GM23338 (cell line): ENCODE data around the gene AKT1S1. TPM values are rescaled to one million over a fixed set of nuclear protein-coding genes. Genes with fewer than 3 reads are reported as not detected.

Experiments used
- ATAC-seq: fragments of 200-7000 bp; cut with Tn5 transposase; 3 replicates; pipeline ENCODE4 v1.9.1; 2020
- DNase-seq: peaks from one replicate; pipeline ENCODE4 v3.0.0-alpha.2; 2015; ENCODE audit warnings: low spot score
- H2AFZ ChIP-seq: fragments of 200-600 bp; sonication (generic); 2 replicates; pipeline ENCODE4 v1.8.0; 2016; ENCODE audit warnings: antibody characterized with exemption, mild to moderate bottlenecking, moderate library complexity
- H3F3A ChIP-seq: fragments of 200-600 bp; sonication (generic); replicated peaks from 2 replicates; pipeline ENCODE4 v1.8.0; 2017; ENCODE audit warnings: antibody characterized with exemption, mixed run types, low read depth
- H3K27ac ChIP-seq: fragments of 200-600 bp; sonication (generic); 2 replicates; pipeline ENCODE4 v1.6.1; 2016; ENCODE audit warnings: low read depth
- H3K27me3 ChIP-seq: fragments of 200-600 bp; sonication (generic); 2 replicates; pipeline ENCODE4 v1.8.0; 2016; ENCODE audit warnings: mild to moderate bottlenecking, mixed run types, moderate library complexity; ENCODE audit not compliant: insufficient read depth
- H3K36me3 ChIP-seq: fragments of 200-600 bp; sonication (generic); 2 replicates; pipeline ENCODE4 v1.8.0; 2016; ENCODE audit warnings: mild to moderate bottlenecking; ENCODE audit not compliant: insufficient read depth
- H3K4me1 ChIP-seq: fragments of 200-600 bp; sonication (generic); 2 replicates; pipeline ENCODE4 v1.8.0; 2016; ENCODE audit warnings: mild to moderate bottlenecking, moderate library complexity; ENCODE audit not compliant: insufficient read depth
- H3K4me2 ChIP-seq: fragments of 200-600 bp; sonication (generic); 2 replicates; pipeline ENCODE4 v1.7.1; 2017; ENCODE audit warnings: mixed run types
- H3K4me3 ChIP-seq: fragments of 200-600 bp; sonication (generic); 2 replicates; pipeline ENCODE4 v1.6.1; 2016; ENCODE audit warnings: mixed run types
- H3K79me2 ChIP-seq: fragments of 200-600 bp; sonication (generic); replicated peaks from 2 replicates; pipeline ENCODE4 v1.8.0; 2017; ENCODE audit warnings: mild to moderate bottlenecking; ENCODE audit not compliant: insufficient read depth
- H3K9me2 ChIP-seq: fragments of 200-600 bp; sonication (generic); 2 replicates; pipeline ENCODE4 v1.8.0; 2017; ENCODE audit not compliant: insufficient read depth
- H4K20me1 ChIP-seq: fragments of 200-600 bp; sonication (generic); replicated peaks from 2 replicates; pipeline ENCODE4 v1.8.0; 2017; ENCODE audit warnings: mild to moderate bottlenecking; ENCODE audit not compliant: insufficient read depth
- H3K27ac Mint-ChIP-seq: 2 replicates; pipeline ENCODE4 v1.8.0; 2020; ENCODE audit warnings: inconsistent platforms, mild to moderate bottlenecking, moderate library complexity, mixed read lengths
- H3K27me3 Mint-ChIP-seq: 3 replicates; pipeline ENCODE4 v1.8.0; 2022; ENCODE audit warnings: low read depth, mild to moderate bottlenecking, moderate library complexity, mixed read lengths, inconsistent platforms; ENCODE audit not compliant: insufficient read depth, poor library complexity
- H3K36me3 Mint-ChIP-seq: 3 replicates; pipeline ENCODE4 v1.8.0; 2021; ENCODE audit warnings: low read depth, mild to moderate bottlenecking, inconsistent platforms, moderate library complexity, mixed read lengths
- H3K4me1 Mint-ChIP-seq: 3 replicates; pipeline ENCODE4 v1.8.0; 2020; ENCODE audit warnings: mild to moderate bottlenecking, inconsistent platforms, mixed read lengths
- H3K4me3 Mint-ChIP-seq: 3 replicates; pipeline ENCODE4 v1.8.0; 2021; ENCODE audit warnings: moderate library complexity, mild to moderate bottlenecking, inconsistent platforms, mixed read lengths
- H3K9me3 Mint-ChIP-seq: 3 replicates; pipeline ENCODE4 v1.8.0; 2020; ENCODE audit warnings: moderate library complexity, mild to moderate bottlenecking, inconsistent platforms, mixed read lengths
- CREB1 ChIP-seq: fragments of 250-450 bp; sonication (Bioruptor Pico); IDR thresholded peaks from 2 replicates; pipeline ENCODE4 v1.5.0; 2020; ENCODE audit warnings: low read depth, mild to moderate bottlenecking, moderate library complexity
- CTCF ChIP-seq, 2 experiments: fragments of 200-600 bp in 1 of 2; sonication (generic) in 1 of 2; conservative IDR thresholded peaks; 2 replicates each; pipeline versions ENCODE4 v1.5.1 to v1.6.1; 2016 to 2017; ENCODE audit warnings: antibody characterized with exemption in 2 of 2, low read depth in 2 of 2, mild to moderate bottlenecking in 2 of 2, moderate library complexity in 1 of 2
- EZH2 ChIP-seq: fragments of 200-600 bp; sonication (generic); IDR thresholded peaks from one replicate; pipeline ENCODE4 v1.8.0; 2017; ENCODE audit warnings: antibody characterized with exemption, mild to moderate bottlenecking, low read depth; ENCODE audit not compliant: unreplicated experiment
- EZH2phosphoT487 ChIP-seq: fragments of 200-600 bp; sonication (generic); IDR thresholded peaks from one replicate; pipeline ENCODE4 v1.8.1; 2018; ENCODE audit warnings: antibody characterized with exemption; ENCODE audit not compliant: unreplicated experiment
- JUNB ChIP-seq: IDR thresholded peaks from one replicate; pipeline ENCODE4 v1.6.1; 2016; ENCODE audit warnings: antibody characterized with exemption; ENCODE audit not compliant: unreplicated experiment
- NANOG ChIP-seq: IDR thresholded peaks from 2 replicates; pipeline ENCODE4 v1.6.1; 2016; ENCODE audit warnings: antibody characterized with exemption, borderline replicate concordance
- POLR2AphosphoS5 ChIP-seq: IDR thresholded peaks from 2 replicates; pipeline ENCODE4 v1.6.1; 2016; ENCODE audit warnings: antibody characterized with exemption, low read depth
- REST ChIP-seq: IDR thresholded peaks from one replicate; pipeline ENCODE4 v1.6.1; 2018; ENCODE audit warnings: antibody characterized with exemption; ENCODE audit not compliant: unreplicated experiment
- STAT1 ChIP-seq: IDR thresholded peaks from one replicate; pipeline ENCODE4 v1.6.1; 2016; ENCODE audit warnings: antibody characterized with exemption; ENCODE audit not compliant: unreplicated experiment
- ZNF114 ChIP-seq: fragments of 250-450 bp; sonication (Bioruptor Pico); IDR thresholded peaks from 2 replicates; pipeline ENCODE4 v1.5.0; 2020; ENCODE audit warnings: mild to moderate bottlenecking, moderate library complexity
- ZNF331 ChIP-seq: fragments of 250-450 bp; sonication (Bioruptor Pico); IDR thresholded peaks from 2 replicates; pipeline ENCODE4 v1.5.0; 2020; ENCODE audit warnings: low read depth, mild to moderate bottlenecking, moderate library complexity
- polyA plus RNA-seq: library from polyadenylated mRNA; unstranded; fragments of >200 nt; fragmentation: Nextera tagmentation; extraction: Ambion mirVana; gene quantifications from 2 replicates; pipeline ENCODE4 v1.2.1, GENCODE V29; 2016
- total RNA-seq: library from RNA; depleted of rRNA; stranded (reverse); fragments of >200 nt; shearing (Covaris generic); gene quantifications from 2 replicates; pipeline ENCODE4 v1.2.3, GENCODE V29; 2014
- TF ChIP-seq, protein P1 (sequence below): fragments of 250-450 bp; sonication (Bioruptor Pico); IDR thresholded peaks from 2 replicates; pipeline ENCODE4 v1.5.0; 2020; ENCODE audit warnings: mild to moderate bottlenecking, moderate library complexity
- TF ChIP-seq, protein P2 (sequence below): IDR thresholded peaks from 2 replicates; pipeline ENCODE4 v1.6.1; 2016; ENCODE audit warnings: antibody characterized with exemption

AKT1S1 gene
- total and polyA plus RNA-seq, 2 experiments from 2014 or later, result 21.5 to 28.6 TPM

- Mint-ChIP-seq H3K27me3 (peaks cover 24% of the 10 kb centered on the region), H3K36me3 (peaks cover 43% of the 10 kb centered on the region), H3K9me3 (peaks cover 10% of the 10 kb centered on the region; the same call in 2 of the 3 replicates), H3K4me1 (peaks cover 24% of the 10 kb centered on the region), H3K27ac (peak within 1 kb of the TSS; percentile 95), H3K4me3 (peak within 1 kb of the TSS; percentile 85)
- peak within 1 kb of the TSS; percentile 99 for H3K27ac ChIP-seq
- H2AFZ ChIP-seq, result peak within 1 kb of the TSS; percentile 83; the same call in 1 of the 2 replicates
- TF ChIP-seq STAT1, result no peak
- TF ChIP-seq REST, result no peak
- TF ChIP-seq JUNB, result no peak
- TF ChIP-seq CTCF (conservative IDR thresholded peaks at IDR 0.05; ENCODE audit: low read depth in 2 of 2), result no peak
- TF ChIP-seq POLR2AphosphoS5, result peak; percentile 44
- no peak for TF ChIP-seq EZH2
- TF ChIP-seq, protein P1, sequence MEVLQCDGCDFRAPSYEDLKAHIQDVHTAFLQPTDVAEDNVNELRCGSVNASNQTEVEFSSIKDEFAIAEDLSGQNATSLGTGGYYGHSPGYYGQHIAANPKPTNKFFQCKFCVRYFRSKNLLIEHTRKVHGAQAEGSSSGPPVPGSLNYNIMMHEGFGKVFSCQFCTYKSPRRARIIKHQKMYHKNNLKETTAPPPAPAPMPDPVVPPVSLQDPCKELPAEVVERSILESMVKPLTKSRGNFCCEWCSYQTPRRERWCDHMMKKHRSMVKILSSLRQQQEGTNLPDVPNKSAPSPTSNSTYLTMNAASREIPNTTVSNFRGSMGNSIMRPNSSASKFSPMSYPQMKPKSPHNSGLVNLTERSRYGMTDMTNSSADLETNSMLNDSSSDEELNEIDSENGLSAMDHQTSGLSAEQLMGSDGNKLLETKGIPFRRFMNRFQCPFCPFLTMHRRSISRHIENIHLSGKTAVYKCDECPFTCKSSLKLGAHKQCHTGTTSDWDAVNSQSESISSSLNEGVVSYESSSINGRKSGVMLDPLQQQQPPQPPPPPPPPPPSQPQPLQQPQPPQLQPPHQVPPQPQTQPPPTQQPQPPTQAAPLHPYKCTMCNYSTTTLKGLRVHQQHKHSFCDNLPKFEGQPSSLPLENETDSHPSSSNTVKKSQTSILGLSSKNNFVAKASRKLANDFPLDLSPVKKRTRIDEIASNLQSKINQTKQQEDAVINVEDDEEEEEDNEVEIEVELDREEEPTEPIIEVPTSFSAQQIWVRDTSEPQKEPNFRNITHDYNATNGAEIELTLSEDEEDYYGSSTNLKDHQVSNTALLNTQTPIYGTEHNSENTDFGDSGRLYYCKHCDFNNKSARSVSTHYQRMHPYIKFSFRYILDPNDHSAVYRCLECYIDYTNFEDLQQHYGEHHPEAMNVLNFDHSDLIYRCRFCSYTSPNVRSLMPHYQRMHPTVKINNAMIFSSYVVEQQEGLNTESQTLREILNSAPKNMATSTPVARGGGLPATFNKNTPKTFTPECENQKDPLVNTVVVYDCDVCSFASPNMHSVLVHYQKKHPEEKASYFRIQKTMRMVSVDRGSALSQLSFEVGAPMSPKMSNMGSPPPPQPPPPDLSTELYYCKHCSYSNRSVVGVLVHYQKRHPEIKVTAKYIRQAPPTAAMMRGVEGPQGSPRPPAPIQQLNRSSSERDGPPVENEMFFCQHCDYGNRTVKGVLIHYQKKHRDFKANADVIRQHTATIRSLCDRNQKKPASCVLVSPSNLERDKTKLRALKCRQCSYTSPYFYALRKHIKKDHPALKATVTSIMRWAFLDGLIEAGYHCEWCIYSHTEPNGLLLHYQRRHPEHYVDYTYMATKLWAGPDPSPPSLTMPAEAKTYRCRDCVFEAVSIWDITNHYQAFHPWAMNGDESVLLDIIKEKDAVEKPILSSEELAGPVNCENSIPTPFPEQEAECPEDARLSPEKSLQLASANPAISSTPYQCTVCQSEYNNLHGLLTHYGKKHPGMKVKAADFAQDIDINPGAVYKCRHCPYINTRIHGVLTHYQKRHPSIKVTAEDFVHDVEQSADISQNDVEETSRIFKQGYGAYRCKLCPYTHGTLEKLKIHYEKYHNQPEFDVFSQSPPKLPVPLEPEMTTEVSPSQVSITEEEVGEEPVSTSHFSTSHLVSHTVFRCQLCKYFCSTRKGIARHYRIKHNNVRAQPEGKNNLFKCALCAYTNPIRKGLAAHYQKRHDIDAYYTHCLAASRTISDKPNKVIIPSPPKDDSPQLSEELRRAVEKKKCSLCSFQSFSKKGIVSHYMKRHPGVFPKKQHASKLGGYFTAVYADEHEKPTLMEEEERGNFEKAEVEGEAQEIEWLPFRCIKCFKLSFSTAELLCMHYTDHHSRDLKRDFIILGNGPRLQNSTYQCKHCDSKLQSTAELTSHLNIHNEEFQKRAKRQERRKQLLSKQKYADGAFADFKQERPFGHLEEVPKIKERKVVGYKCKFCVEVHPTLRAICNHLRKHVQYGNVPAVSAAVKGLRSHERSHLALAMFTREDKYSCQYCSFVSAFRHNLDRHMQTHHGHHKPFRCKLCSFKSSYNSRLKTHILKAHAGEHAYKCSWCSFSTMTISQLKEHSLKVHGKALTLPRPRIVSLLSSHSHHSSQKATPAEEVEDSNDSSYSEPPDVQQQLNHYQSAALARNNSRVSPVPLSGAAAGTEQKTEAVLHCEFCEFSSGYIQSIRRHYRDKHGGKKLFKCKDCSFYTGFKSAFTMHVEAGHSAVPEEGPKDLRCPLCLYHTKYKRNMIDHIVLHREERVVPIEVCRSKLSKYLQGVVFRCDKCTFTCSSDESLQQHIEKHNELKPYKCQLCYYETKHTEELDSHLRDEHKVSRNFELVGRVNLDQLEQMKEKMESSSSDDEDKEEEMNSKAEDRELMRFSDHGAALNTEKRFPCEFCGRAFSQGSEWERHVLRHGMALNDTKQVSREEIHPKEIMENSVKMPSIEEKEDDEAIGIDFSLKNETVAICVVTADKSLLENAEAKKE (CRISPR knock-in tag), result no peak
- TF ChIP-seq, protein P2, sequence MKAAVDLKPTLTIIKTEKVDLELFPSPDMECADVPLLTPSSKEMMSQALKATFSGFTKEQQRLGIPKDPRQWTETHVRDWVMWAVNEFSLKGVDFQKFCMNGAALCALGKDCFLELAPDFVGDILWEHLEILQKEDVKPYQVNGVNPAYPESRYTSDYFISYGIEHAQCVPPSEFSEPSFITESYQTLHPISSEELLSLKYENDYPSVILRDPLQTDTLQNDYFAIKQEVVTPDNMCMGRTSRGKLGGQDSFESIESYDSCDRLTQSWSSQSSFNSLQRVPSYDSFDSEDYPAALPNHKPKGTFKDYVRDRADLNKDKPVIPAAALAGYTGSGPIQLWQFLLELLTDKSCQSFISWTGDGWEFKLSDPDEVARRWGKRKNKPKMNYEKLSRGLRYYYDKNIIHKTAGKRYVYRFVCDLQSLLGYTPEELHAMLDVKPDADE, result peak; percentile 46; the same call in 1 of the 2 replicates
- no peak for TF ChIP-seq NANOG
- no peak for TF ChIP-seq ZNF331 (CRISPR knock-in tag)
- no peak for TF ChIP-seq ZNF114 (CRISPR knock-in tag)
- no peak for TF ChIP-seq EZH2phosphoT487
- TF ChIP-seq CREB1, result peak; percentile 97
- H3K27me3 ChIP-seq, result no peaks in the 10 kb centered on the region
- peak; percentile 94 for DNase-seq
- 0 out of 2 replicates have a peak, but pooled peaks cover 3% of the 10 kb centered on the region for H3K9me2 ChIP-seq
- H4K20me1 ChIP-seq, result peaks cover 31% of the 10 kb centered on the region
- H3K4me1 ChIP-seq, result peaks cover 21% of the 10 kb centered on the region
- H3K36me3 ChIP-seq, result no peaks in the 10 kb centered on the region; the same call in 1 of the 2 replicates
- peak within 1 kb of the TSS; percentile 95 for H3K4me2 ChIP-seq
- H3K79me2 ChIP-seq, result peaks cover 37% of the 10 kb centered on the region
- peaks cover 25% of the 10 kb centered on the region for H3F3A ChIP-seq
- peak within 1 kb of the TSS; percentile 88 for H3K4me3 ChIP-seq
- ATAC-seq, result peak; percentile 75
Observed at GRCh38 chr19:49850487-49851342, 26.4 kb downstream of the AKT1S1 start, which contains the start of gene PTOV1. Gene PTOV1 (plus strand): TSS chr19:49851159.
